Smooth muscle cell (in vitro differentiated cells): ENCODE results near the gene RAB41. TPM values are rescaled to one million over a fixed set of nuclear protein-coding genes. Genes with fewer than 3 reads are reported as not detected.
A peak's percentile ranks its signal among the peaks of the same experiment; 100 is the strongest.

Experiments used
- DNase-seq: peaks from one replicate; lab custom pipeline; 2025; ENCODE audit not compliant: unreplicated experiment; lab: John Stamatoyannopoulos, UW
- H2AFZ ChIP-seq: fragments of 200-600 bp; sonication (generic); 2 replicates; pipeline ENCODE4 v1.6.0; 2016; ENCODE audit warnings: antibody characterized with exemption, low read depth, mild to moderate bottlenecking
- H3F3A ChIP-seq: fragments of 200-600 bp; sonication (generic); 2 replicates; pipeline ENCODE4 v1.6.0; 2017; ENCODE audit warnings: antibody characterized with exemption, low read depth
- H3K27ac ChIP-seq: fragments of 200-600 bp; sonication (generic); 2 replicates; pipeline ENCODE4 v1.5.1; 2016; ENCODE audit warnings: low read depth, mild to moderate bottlenecking
- H3K27me3 ChIP-seq: fragments of 200-600 bp; sonication (generic); 2 replicates; pipeline ENCODE4 v1.6.1; 2016; ENCODE audit warnings: low read depth, mild to moderate bottlenecking
- H3K36me3 ChIP-seq: fragments of 200-600 bp; sonication (generic); 2 replicates; pipeline ENCODE4 v1.5.1; 2016; ENCODE audit warnings: low read depth
- H3K4me1 ChIP-seq: fragments of 200-600 bp; sonication (generic); 2 replicates; pipeline ENCODE4 v1.5.1; 2016; ENCODE audit warnings: low read depth
- H3K4me2 ChIP-seq: fragments of 200-600 bp; sonication (generic); 2 replicates; pipeline ENCODE4 v1.6.0; 2016; ENCODE audit warnings: mild to moderate bottlenecking
- H3K4me3 ChIP-seq: fragments of 200-600 bp; sonication (generic); 2 replicates; pipeline ENCODE4 v1.5.1; 2016; ENCODE audit warnings: mild to moderate bottlenecking
- H3K79me2 ChIP-seq: fragments of 200-600 bp; sonication (generic); 2 replicates; pipeline ENCODE4 v1.6.0; 2016; ENCODE audit warnings: low read depth, mild to moderate bottlenecking
- H3K9ac ChIP-seq: fragments of 200-600 bp; sonication (generic); 2 replicates; pipeline ENCODE4 v1.6.0; 2016; ENCODE audit warnings: low read depth
- H3K9me3 ChIP-seq: fragments of 200-600 bp; sonication (generic); replicated peaks from 2 replicates; pipeline ENCODE4 v1.5.1; 2016; ENCODE audit warnings: low read depth
- H4K20me1 ChIP-seq: fragments of 200-600 bp; sonication (generic); 2 replicates; pipeline ENCODE4 v1.6.0; 2016; ENCODE audit warnings: low read depth
- CTCF ChIP-seq: fragments of 200-600 bp; sonication (generic); IDR thresholded peaks from 2 replicates; pipeline ENCODE4 v1.5.1; 2017; ENCODE audit warnings: borderline replicate concordance, mild to moderate bottlenecking, antibody characterized with exemption; ENCODE audit not compliant: insufficient read depth, poor library complexity, severe bottlenecking
- WGBS: methylation state at CpG from one replicate; pipeline ENCODE4 v1.1.7; 2016; ENCODE audit warnings: low lambda C conversion rate; 5-methylcytosine and 5-hydroxymethylcytosine counted together
- polyA plus RNA-seq: library from polyadenylated mRNA; unstranded; fragments of >200 nt; fragmentation: Nextera tagmentation; extraction: Ambion mirVana; gene quantifications from 2 replicates; pipeline ENCODE4 v1.2.1, GENCODE V29; 2016
- total RNA-seq: library from RNA; depleted of rRNA; stranded (reverse); fragments of >200 nt; gene quantifications from 2 replicates; pipeline ENCODE4 v1.2.3, GENCODE V29; 2014

RAB41 gene
- total and polyA plus RNA-seq, 2 experiments from 2014 or later: 0.19 TPM; not detected in 1

GRCh38 chrX:70279081-70279480 lies 2.9 kb upstream of the RAB41 start:
- WGBS: 88% methylated on average over 3 of the region's 3 CpGs
- no peaks in the 10 kb centered on the region for H3K27me3 ChIP-seq
- DNase-seq: no peak

GRCh38 chrX:70280573-70280972 lies 1.4 kb upstream of the RAB41 start:
- no peak overlapping the region for H2AFZ ChIP-seq
- H3K79me2 ChIP-seq: no peaks in the 10 kb centered on the region
- H3F3A ChIP-seq: no peaks in the 10 kb centered on the region
- no peak for DNase-seq
- H3K4me3 ChIP-seq: no peak overlapping the region
- H3K9ac ChIP-seq: no peak overlapping the region
- no peaks in the 10 kb centered on the region for H3K36me3 ChIP-seq
- H3K9me3 ChIP-seq: no peaks in the 10 kb centered on the region
- H3K4me1 ChIP-seq: no peaks in the 10 kb centered on the region
- no peak overlapping the region for H3K4me2 ChIP-seq
- WGBS: 69% methylated on average over 3 of the region's 3 CpGs
- no peaks in the 10 kb centered on the region for H4K20me1 ChIP-seq
- no peak overlapping the region for H3K27ac ChIP-seq
- TF ChIP-seq CTCF: no peak
- H3K27me3 ChIP-seq: no peaks in the 10 kb centered on the region

More at GRCh38 chrX:70279081-70279480, 2.9 kb upstream of the RAB41 start:
- Histone ChIP-seq H3K4me3 (no peak overlapping the region), H3K4me1 (no peaks in the 10 kb centered on the region), H2AFZ (no peak overlapping the region), H3K9ac (no peak overlapping the region), H4K20me1 (no peaks in the 10 kb centered on the region), H3K4me2 (no peak overlapping the region), H3K27ac (no peak overlapping the region), H3F3A (no peaks in the 10 kb centered on the region), H3K79me2 (no peaks in the 10 kb centered on the region), H3K36me3 (no peaks in the 10 kb centered on the region), H3K9me3 (no peaks in the 10 kb centered on the region)
- TF ChIP-seq CTCF: no peak

GRCh38 chrX:70289168-70289792 lies 7.3 kb downstream of the RAB41 start:
- Histone ChIP-seq H3F3A (no peaks in the 10 kb centered on the region), H4K20me1 (no peaks in the 10 kb centered on the region), H3K4me2 (peak overlapping the region; percentile 87), H3K9ac (peak overlapping the region; percentile 62), H3K4me3 (peak overlapping the region; percentile 69), H3K27me3 (no peaks in the 10 kb centered on the region), H3K9me3 (no peaks in the 10 kb centered on the region), H2AFZ (peak overlapping the region; percentile 94), H3K27ac (no peak overlapping the region), H3K4me1 (peaks cover 4% of the 10 kb centered on the region), H3K36me3 (no peaks in the 10 kb centered on the region), H3K79me2 (peaks cover 18% of the 10 kb centered on the region)
- TF ChIP-seq CTCF: no peak
- DNase-seq: no peak
- WGBS: 59% methylated on average over 11 of the region's 11 CpGs
